Activated CD4-positive, CD25-positive, alpha-beta regulatory T cell treated with anti-CD3 and anti-CD28 coated beads, Interleukin-2, amount 50 U/mL, for 72 hours (primary cell): ENCODE data around the gene PITHD1.
"Not testable (repeated sequence)": the region's sequence is repeated elsewhere in the genome, so short reads cannot be mapped to it uniquely, and the experiment has no call there.

Source experiments
- DNase-seq: peaks from one replicate; pipeline ENCODE4 v3.0.0; 2021

Gene PITHD1

DNA sequence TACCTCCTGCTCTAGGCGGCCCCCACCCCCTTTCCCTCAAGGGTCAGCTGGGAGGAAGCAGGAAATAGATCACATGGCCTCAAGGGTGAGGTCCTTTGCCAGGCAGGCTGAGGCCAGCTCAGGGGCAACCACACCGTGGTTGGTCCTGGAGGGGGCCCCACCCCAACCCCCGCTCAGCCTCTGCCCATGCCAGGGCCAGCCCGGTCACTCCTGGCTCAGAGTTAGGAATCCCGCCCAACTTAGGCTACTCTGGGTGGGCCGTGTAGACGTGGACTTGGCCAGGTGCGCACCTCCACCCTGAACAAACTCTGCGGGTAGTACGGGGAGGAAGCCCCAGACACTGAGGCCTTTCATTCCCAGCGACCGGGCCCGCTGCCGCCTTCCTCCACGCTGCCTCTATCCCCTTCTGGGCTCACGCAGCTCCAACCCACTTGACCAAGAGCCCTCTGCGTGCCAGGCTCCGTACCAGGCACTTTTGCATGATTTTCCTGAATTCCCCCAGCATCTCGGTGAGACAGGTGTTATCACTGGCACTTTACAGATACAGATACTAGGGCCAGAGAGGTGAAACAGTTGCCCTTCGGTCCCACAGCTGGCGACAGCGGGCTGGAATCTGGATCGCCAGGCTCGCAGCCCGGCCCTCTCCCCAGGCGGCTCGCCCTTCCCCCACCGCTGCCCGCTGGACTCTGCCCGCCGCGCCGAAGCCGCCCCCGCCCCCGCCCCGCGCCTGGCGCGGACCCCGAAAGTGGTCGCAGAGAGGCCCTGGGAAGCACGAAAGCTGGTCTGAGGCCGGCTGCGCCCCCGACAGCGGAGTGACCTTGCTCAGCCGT is 21.6 kb downstream of the PITHD1 start:
- DNase-seq: peak; percentile 48

DNA sequence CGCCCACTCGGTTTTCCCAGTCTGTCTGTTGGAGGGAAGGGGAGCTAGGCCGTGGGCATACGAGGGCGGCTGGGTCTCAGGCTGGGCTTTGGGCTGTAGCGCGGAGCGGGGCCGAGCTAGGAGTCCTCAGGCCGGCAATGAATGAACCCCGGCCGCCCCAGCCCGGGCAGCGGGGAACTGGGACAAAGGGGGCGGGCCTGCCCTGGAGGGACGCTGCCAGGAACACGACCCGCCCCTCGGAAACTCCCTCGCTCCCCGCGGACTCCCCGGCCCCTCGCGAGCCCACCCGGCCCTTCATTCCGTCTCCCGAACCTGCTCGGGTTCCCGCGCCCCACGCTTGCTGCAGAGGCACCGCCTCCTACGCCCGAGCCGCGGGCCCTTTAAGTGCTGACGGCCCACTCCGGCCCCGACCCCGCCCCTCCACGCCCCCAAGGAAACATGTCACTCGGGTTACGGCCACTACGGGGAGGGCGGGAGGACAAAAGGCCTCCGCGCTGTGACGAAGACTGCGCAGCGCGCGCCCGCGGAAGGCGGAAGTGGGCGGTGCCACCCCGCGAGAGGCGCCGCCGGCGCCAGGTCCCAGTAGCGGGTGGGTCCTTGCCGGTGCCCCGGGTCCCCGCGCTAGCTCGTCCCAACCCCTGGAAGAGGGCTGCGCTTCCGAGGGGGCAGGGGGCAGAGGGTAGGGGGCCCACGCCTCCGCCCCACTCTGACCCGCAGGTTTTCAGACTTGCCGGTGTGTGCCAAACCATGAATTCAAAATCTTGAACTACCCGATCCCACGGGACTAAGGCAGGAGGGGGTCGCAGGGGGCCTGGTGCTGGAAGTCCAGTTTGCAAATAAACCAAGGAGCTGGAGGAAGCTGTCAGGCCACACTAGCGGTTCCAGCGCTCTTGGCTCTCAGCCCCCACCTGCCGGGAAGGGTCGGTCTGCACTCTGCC is 22.5 kb downstream of the PITHD1 start, which contains the start of gene GALE:
Gene GALE (minus strand): TSS at position 355 of the 938 bp plus-strand sequence. CDS start 1,747 bp downstream, outside the sequence.
- DNase-seq: peak; percentile 94

DNA sequence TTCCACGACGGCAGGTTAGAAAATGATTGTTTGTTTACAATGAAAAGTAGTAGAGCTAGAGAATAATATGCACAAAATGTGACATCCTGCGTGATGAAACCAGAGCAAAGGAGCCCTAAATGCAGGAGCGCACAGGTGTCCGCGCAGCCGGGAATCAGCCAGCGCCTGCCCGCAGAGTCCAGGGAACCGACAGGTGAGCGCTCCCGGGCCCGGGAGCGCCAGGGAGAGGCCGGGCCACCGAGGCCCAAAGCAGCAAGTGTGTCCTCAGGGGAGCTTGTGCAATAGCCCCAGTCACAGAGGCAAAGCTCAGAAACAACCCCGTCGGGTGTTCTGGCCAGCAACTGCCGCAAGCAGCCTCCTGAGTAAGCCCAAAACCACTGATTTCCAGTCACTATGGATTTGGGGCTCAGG is 23.1 kb downstream of the PITHD1 start:
- DNase-seq: no peak

DNA sequence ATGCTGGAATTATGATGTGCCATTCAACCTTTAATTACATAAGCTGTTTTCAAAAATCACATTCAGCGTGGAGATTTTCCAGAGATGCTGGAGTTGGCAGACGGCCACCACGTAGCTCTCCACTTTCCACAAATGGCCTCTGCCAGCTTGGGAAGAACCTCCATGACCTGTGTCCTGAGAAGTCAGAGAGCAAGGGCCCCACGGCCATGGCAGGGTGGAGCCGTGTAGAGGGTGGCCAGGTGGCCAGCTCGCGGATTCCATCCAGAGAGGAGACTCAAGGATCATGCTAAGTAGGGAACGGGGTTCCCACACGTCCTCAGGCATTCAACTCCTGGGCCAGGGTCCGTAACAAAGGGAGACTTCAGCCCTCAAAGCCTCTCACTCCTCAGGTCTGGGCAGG is 23.7 kb downstream of the PITHD1 start:
- DNase-seq: no peak

DNA sequence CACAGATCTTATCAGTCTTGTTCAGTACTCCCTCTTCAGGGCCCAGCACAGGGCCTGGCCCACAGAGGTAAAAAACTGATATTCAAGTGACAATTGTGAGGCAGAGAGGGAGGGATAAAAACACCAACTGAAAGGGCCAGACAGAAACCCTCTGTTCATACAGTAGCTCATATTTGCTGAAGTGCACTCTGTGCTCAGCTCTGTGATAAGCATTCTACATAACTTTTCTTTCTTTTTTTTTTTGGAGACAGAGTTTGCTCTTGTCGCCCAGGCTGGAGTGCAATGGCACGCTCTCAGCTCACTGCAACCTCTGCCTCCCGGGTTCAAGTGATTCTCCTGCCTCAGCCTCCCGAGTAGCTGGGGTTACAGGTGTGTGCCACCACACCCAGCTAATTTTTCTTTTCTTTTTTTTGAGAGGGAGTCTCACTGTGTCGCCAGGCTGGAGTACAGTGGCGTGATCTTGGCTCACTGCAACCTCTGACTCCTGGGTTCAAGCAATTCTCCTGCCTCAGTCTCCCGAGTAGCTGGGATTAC is 24.7 kb downstream of the PITHD1 start:
- not testable (repeated sequence) for DNase-seq

DNA sequence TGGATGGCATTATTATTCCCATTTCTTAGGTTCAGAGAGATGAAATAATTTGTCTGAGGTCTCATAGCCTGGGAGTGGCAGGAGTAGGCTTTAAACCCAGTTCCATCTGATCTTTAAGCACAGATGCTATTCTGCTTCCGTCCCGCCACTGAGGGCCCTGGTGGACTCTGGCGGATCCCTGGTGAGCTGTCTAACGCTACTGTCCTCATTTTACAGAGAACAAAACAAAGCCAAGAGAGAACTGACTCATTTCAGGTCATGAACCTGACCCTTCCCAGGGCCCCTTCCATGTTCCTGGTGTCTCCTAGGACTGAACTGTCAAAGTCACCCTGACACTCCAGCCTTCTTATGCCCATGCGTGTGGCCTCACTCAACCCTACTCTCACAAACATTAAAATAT is 25.5 kb downstream of the PITHD1 start:
- no peak for DNase-seq

DNA sequence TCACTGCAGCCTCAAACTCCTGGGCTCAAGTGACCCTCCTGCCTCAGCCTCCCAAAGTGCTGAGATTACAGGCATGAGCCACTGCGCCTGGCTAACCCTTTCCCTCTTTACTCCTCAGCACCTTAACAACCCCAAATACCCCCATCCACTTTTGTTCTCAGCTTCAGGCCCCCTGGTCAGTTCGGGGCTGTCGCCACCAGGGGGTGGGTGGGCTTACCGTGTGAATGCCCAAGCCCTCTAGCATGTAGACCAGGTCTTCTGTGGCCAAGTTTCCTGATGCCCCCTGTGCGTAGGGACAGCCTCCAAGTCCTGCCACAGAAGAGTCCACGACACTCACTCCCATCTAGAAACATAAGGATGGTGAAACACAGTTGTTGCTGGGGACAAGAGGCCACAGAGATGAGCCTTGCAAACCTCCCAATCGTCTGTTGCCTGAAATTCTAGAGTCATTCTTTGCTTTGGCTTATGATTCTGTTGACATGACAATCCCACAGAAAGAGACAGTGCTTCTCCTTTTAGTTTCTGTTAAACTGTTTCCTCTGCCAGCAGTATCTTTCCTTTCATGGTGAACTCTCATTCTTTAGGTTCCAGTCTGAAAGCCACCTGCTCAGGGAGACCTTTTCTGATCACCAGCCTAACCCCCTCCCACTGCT is 26.1 kb downstream of the PITHD1 start:
- DNase-seq: no peak

DNA sequence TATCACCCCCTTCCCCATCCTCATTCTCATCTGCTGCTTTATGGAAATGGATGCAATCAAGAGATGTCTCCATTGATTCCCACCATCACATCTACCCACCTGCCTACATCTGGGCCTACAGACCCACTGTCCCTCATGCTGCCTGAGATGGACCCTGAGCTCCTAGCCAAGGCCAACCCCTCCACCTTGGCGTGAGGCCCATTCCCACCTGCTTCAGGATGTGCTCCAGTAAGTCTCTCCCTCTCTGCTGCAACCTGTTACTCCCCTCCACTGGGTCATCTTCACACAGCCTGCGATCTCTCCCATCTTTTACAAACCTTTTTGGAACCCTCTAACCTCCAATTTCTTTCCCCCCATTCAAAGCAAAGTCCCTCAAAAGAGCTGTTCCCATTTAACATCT is 26.8 kb downstream of the PITHD1 start:
- DNase-seq: no peak

DNA sequence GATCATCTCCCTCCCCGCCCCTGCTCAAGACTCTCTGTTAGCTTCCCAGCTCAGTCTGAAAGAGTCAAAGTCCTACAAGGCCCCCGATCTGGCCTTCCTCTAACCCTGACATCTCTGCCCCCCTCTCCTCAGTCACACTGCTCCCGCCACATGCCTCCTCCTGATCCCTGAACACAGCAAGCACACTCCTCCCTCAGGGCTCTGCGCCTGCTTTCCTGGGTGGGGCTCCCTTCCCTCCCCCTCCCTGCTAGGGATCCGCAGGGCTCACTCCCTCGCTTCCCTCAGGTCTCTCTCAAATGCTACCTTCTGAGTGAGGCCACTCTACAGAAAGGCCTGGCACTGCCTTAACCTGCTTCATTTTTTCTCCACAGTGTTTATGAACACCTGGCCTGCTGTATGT is 28.1 kb downstream of the PITHD1 start:
- no peak for DNase-seq

DNA sequence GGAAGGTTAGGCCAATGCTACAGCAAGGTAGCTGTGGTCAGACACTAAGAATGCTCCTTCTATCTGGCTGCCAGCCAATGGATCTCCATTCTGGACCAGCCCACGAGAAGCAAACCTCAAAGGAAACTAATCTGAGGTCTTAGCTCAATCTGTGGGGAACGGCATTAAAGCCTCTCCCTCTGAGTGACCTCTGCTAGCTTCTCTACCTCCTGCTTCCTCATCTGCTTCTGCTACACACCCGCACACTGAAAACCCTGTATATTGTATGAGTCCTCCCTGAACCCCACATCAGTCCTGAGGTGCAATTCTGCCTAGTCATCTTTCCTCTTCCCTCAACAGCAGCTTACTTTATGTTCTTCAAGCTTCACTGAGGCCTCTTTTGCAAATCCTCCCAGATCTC is 29.2 kb downstream of the PITHD1 start:
- no peak for DNase-seq

DNA sequence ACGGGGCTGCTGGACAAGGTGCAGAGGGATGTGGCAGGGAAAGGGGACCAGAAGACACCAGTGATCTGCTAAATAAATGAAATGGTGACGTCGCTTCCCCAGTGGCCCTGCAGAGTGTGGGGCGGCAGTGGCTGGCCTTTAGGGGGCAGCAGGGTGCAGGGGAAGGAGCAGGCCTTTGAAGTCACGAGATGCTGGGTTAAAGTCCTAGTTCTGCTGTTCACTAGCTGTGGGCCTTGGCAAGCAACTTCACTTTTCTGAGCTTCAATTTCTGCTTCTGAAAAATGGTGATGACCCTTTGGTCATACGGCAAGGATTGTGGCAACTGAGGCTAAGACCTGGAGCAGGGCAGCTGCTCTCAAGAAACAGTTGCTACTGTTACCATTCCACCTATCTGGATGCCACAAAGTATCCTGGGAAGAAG is 31.5 kb downstream of the PITHD1 start:
- DNase-seq: peak; percentile 73

DNA sequence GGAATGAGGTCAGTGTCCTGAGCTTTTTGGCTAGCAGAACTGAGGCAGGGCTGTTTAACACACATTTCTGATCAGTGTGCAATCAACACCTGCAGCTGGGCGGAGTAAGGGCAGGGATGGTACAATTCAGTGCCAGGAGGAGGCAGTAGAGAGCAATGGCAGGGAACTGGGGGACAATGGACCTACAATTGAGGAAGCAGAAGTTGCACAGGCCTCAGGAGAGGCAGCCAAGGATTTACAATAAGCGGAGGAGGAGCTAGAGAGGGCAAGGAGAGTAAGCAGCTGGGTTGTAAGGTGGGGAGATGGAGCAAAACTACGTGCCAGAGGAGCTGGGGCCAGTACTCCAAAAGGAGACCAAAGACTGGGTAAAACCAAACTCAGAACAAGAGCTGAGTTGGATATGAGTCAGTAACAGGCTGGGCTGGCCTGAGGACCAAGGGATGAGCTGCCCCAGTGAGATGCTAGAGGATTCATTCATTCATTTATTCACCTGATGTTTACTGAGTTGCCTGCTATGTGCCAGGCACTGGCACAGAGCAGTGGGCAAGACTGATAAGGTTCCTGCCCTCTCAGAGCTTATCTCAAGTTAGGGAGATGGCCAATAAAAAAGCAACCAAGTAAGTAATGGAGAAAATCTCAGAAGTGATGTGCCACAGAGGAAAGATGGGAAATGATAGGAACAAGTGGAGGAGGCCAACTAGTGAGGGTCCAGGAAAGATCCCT is 32.8 kb downstream of the PITHD1 start:
- DNase-seq: peak; percentile 50

DNA sequence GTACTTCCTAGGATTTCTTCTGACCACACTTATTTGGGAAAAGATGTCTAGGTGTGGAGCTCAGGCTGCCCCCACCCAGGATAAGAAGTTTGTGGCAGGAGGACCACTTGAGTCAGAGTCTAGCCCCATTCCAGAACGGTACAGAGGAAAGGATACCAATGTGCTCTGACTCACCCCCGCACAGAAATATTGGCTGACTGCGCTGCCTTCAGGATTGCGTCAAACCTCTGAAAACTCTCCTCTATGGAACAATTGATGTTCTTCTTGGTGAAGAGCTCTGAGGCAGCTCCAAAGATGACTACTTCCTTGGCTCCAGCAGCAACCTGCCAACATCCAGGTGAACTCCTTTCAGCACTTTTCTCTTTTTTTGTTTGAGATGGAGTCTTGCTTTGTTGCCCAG is 35.8 kb downstream of the PITHD1 start:
- no peak for DNase-seq

DNA sequence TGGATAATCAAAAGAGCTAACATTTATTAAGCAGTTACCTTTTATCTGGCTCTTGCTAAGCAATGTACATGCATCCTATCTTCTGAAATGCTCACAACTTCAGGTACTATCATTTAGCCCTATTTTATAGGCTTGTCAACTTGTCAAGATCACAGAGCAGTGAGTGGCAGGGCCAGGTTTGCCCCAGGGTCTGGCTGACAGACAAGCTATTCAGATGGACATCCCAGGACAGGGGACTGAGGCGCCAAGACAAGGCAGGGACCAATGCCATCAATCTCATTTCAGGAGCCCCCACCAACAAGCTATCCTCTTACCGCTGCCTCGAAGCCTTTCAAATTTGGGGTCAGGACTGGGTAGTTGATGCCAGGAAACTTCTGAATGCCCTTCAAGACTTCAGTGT is 38.1 kb downstream of the PITHD1 start:
- no peak for DNase-seq

DNA sequence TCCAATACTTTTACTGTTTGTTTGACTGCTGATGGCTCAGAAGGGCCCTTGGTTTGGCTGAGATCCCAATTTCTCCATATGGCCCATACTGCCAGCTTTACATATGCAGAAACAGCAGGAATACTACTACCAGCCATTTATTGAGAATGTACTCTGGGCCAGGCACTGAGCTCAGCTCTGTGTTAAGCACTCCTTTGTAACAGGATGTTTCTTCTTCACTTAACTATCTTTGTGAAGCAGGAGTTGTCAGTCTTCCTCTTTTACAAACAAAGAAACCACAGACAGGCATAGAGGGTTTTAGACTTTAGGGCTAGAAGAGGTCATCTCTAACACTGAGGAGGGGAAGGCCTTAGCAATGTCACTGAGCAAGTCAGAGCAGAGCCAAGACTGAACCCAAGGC is 38.7 kb downstream of the PITHD1 start:
- DNase-seq: no peak

DNA sequence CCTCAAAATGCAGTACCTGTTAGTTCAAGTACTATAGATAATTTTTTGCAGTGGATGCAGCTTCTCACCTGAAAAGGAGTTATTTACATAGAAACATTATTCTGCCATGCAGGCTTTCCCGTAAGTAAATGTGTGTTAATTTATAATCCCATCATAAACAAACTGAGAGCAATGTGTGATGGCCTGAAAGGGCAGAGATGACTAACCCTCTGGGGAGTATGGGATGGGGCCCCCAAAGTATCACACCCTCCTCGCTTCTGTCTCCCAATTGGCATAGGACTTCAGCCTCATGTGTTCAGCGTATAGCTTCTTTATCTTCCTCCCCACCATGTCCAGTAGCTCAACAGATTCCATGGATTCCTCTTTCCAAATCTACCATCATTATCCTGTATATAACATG is 39.4 kb downstream of the PITHD1 start:
- no peak for DNase-seq

DNA sequence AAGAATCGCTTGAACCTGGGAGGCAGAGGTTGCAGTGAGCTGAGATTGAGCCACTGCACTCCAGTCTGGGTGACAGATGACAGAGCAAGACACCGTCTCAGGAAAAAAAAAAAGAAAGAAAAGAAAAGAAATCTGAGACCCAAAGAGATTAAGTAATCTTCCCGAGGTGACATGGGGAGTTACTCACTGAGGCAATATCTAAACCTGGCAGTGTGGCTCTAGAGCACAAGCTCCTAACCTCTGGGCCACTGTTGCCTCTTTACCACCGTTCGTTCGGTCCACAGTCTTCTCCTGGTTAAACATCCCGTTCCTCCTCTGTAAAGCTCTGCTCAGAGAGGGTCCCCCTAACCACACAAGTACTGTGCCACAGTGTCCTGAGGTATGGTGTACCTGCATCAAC is 45.5 kb downstream of the PITHD1 start:
- DNase-seq: no peak

DNA sequence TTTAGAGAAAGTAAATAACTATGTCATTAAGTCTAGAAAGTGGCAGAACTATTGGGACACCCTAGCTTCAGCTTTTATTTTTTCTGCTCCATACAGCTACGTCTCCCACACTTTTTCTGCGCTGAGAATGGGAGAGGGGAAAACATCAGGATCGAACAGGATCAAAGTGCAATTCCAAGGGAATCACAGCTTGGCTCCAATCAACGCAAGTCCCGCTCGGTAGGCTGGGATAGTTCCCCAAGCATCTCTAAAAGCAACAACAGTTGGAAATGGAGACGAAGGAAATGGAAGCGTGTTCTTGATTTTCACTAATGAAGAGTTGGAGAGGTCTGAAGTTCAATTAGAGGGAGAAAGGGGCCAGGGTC is 46.5 kb downstream of the PITHD1 start:
- no peak for DNase-seq

DNA sequence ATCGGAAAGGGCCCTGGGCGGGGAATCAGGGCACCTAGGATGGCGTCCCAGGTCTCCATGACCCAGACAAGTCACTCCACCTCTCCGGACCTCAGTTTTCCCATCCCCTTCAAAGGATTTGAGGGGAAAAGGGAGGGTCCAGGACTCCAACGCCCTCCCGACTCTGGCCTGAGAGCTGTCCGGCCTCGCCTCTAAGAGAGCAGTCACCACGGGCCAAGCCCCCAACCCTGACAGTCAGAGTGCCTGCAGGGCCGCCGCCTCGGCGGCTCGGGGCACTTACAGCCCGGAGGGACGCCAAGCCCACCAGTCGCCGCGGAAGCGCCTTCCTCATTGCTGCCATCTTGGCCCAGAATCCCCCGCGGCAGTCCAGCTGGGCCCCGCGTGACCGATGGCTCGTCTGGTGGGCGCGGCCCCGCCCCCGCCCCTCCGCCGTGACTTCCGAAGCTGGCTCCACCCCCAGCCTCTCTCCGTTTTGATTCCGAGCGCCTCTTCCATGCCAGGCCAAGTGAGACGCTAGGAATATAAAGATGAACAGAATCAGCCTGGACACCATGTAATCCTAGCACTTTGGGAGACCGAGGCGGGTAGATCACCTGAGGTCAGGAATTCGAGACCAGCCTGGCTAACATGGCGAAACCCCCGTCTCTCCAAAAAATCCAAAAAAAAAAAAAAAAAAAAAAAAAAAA is 47.0 kb downstream of the PITHD1 start, which contains the start of gene HMGCL:
Gene HMGCL (minus strand): TSS at position 354 of the 686 bp plus-strand sequence. CDS start 14 bp downstream, at position 340.
- peak; percentile 80 for DNase-seq

DNA sequence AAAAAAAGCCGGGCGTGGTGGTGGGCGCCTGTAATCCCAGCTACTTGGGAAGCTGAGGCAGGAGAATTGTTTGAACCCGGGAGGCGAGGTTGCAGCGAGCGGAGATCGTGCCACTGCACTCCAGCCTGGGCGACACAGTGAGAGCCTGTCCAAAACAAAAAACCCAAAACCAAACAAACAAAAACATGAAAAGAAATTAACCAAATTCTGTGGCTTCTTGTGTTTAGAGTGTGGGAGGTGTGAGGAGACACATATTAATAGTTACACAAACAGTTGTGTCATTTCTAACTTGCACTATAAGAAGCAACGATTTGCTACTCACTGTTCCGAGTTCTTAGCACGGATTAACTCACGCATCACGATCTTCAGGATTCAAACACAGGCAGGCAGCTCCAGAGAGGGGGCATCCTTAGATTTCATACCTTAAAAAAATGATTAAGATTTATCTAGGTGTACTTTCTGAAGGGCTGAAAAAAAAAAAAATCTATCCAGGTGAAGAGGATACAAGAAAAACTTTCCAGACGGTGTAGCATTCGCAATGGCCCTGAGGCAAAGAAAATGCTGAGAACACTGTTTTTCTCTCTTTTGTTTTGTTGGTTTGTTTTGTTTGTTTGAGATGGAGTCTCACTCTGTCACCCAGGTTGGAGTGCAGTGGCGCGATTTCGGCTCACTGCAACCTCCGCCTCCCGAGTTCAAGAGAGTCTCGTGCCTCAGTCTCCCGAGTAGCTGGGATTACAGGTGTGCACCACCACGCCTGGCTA is 47.7 kb downstream of the PITHD1 start:
- DNase-seq: no peak

DNA sequence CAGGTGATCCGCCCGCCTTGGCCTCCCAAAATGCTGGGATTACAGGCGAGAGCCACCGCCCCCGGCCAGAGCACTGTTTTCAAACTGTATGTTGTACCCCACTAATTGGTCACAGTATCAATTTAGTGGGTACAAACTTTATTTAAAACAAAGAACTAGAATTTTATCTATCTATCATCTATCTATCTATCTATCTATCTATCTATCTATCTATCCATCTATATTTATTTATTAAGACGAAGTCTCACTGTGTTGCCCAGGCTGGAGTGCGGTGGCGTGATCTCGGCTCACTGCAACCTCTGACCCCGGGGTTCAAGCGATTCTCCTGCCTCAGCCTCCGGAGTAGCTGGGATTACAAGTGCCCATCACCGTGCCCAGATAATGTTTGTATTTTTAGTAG is 48.4 kb downstream of the PITHD1 start:
- DNase-seq: not testable (repeated sequence)
